Stomach (tissue), 4 donors: ENCODE data around the gene HSD17B2.

ENCODE experiments used
- EP300 ChIP-seq: sonication (generic); formaldehyde crosslinking; IDR thresholded peaks from one replicate; pipeline ENCODE4 v1.6.1; 2017; ENCODE audit warnings: antibody characterized with exemption
- POLR2A ChIP-seq, 4 donors: fragments of 450-650 bp; IDR thresholded peaks; one replicate each; pipeline ENCODE4 v1.6.1; 2016; ENCODE audit warnings: antibody characterized with exemption in 4 of 4, control low read depth in 2 of 4, mild to moderate bottlenecking in 1 of 4, moderate library complexity in 1 of 4
- POLR2AphosphoS5 ChIP-seq, 3 donors: sonication (generic); formaldehyde crosslinking; IDR thresholded peaks; one replicate each; pipeline ENCODE4 v1.6.1; 2016; ENCODE audit warnings: antibody characterized with exemption in 3 of 3
- TF ChIP-seq, protein P1 (sequence below), 7 experiments: fragments of 450-650 bp in 4 of 7; fragments of 200-600 bp in 3 of 7; sonication (generic) in 3 of 7; IDR thresholded peaks; one replicate each; pipeline ENCODE4 v1.5.1; 2016 to 2019; ENCODE audit warnings: antibody characterized with exemption in 7 of 7, control low read depth in 2 of 7, mild to moderate bottlenecking in 1 of 7

DNA sequence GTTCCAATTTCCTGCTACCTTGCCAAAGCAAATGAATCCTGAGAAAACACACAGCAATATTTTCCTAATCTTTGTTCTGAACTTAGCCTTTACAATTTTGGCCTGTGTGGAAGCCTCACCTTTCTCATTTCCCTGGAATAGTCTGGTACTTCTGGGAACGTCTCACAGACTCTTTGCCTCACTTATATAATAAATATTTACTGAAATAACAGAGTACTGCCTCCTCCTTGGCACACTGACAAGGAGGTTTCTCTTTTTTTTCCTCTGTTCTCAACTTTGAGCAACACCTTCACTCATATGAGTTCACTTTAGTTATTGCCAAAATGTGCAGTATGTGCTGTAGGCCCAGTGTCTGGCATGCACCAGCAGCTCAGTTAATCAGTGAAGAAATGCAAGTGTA, 37.3 kb downstream of the HSD17B2 start:
- TF ChIP-seq, protein P1, sequence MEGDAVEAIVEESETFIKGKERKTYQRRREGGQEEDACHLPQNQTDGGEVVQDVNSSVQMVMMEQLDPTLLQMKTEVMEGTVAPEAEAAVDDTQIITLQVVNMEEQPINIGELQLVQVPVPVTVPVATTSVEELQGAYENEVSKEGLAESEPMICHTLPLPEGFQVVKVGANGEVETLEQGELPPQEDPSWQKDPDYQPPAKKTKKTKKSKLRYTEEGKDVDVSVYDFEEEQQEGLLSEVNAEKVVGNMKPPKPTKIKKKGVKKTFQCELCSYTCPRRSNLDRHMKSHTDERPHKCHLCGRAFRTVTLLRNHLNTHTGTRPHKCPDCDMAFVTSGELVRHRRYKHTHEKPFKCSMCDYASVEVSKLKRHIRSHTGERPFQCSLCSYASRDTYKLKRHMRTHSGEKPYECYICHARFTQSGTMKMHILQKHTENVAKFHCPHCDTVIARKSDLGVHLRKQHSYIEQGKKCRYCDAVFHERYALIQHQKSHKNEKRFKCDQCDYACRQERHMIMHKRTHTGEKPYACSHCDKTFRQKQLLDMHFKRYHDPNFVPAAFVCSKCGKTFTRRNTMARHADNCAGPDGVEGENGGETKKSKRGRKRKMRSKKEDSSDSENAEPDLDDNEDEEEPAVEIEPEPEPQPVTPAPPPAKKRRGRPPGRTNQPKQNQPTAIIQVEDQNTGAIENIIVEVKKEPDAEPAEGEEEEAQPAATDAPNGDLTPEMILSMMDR (IDR thresholded peaks at IDR 0.05), result no peak
- TF ChIP-seq POLR2A (IDR thresholded peaks at IDR 0.05), result no peak
- TF ChIP-seq EP300, result no peak
- no peak for TF ChIP-seq POLR2AphosphoS5 (IDR thresholded peaks at IDR 0.05)
